Hematopoietic multipotent progenitor cell treated with erythropoietin and hydrocortisone succinate and interleukin-3 and kit ligand, for 17 days (in vitro differentiated cells): ENCODE data around the gene FARP2.

Source experiments
- DNase-seq: peaks from one replicate; pipeline ENCODE4 v3.0.0-alpha.2; 2015; ENCODE audit warnings: low spot score

Gene FARP2

GRCh38 chr2:241329669-241330615, 26.1 kb upstream of the FARP2 start:
- no peak for DNase-seq

DNA sequence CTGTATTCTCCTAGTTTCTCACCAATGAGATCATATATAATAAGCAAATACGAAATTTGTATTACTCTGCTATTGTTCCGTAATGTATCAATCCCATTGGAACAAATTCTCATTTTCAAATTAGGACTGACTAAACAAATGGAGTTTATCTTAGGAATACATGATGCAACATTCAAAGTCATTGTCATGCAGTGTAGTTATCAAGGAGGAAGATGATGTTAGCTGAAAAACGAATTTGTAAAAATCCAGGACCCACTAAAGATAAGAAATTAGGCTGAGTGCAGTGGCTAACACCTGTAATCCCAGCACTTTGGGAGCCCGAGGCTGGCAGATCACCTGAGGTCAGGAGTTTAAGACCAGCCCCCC, 25.5 kb upstream of the FARP2 start:
- DNase-seq = no peak

GRCh38 chr2:241334813-241335212, 21.3 kb upstream of the FARP2 start:
- no peak for DNase-seq

DNA sequence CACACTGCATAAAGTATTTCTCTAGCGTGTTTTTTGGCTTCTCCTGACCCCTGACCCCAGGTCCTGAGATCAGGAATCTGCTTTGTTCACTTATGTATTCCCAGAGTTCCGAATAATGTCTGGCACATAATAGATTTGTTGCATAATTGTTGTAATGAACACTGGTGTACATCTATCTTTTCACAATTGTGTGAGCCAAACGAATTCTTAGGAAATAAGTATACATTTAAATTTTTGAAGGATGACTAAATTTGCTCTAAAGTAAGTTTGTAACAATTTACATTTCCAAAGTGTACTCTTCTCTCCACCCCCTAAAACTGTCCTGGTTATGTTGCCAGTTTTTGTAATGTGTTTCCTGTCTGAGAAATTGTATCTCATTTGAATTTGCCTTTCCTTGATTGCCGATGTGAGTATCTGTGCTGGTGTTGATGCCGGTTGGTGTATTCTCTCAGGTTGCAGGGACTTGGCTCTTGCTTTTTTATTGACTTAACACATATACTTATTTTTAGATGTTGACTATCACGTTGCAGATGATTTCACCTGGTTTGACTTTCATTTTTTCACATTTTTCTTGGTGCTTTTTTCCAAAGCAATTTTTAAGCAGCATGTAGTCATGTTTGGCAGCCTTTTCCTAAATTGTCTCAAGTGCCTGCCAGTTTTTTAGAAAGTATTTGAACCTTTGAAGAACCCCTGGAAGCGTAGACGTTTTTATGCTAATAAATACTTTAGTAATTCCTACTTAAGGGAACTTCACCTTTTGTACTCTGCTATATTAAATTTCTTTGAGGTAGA, 16.1 kb upstream of the FARP2 start:
- no peak for DNase-seq

- DNase-seq = no peak
Observed at GRCh38 chr2:241340631-241341163, 15.4 kb upstream of the FARP2 start.

DNA sequence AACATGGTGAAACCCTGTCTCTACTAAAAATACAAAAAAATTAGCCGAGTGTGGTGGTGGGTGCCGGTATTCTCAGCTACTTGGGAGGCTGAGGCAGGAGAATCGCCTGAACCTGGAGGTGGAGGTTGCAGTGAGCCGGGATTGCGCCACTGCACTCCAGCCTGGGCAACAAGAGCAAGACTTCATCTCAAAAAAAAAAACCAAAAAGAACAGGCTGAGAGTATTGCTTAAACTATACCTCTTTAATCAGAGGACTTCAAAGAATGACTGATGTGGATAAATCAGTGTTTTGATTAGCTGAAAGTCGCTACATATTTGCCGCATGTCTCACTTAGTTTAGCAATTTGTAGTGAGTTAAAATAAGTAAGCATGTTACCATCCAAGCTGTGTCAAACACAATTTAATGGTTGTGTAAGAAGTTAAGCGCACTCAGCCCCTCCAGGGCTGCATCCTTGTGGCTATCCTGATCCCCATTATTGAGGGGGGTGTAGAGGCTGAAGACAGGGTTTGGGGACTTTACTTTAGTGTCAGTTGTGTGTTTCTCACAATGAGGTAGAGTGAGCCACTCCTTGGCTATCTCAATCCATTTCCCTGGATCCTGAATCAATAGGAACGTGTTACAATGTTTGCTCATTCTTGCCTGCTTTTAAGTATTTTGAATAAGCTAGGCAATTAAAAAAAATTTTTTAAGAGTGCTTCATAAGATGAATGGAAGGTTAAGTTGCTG, 11.0 kb upstream of the FARP2 start:
- no peak for DNase-seq

DNA sequence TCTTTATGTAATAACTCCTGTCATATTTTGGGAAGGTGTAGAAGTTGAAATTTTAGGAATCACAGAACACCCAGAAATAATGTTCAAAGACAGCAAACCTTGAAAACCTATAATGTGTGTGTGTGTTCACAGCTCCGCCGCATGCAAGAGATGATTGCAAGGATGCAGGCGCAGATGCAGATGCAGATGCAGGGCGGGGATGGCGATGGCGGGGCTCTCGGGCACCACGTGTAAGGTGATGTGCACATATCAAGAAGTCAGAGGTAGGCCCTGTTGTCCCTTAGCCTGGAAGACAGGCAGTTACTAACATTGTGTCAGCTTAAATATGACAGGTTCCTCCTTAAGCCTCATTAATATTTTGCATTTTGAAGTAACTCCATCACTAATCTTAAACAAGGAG, 6.1 kb upstream of the FARP2 start:
- DNase-seq = no peak

- no peak for DNase-seq
Observed at GRCh38 chr2:241350530-241350877, 5.6 kb upstream of the FARP2 start.

DNA sequence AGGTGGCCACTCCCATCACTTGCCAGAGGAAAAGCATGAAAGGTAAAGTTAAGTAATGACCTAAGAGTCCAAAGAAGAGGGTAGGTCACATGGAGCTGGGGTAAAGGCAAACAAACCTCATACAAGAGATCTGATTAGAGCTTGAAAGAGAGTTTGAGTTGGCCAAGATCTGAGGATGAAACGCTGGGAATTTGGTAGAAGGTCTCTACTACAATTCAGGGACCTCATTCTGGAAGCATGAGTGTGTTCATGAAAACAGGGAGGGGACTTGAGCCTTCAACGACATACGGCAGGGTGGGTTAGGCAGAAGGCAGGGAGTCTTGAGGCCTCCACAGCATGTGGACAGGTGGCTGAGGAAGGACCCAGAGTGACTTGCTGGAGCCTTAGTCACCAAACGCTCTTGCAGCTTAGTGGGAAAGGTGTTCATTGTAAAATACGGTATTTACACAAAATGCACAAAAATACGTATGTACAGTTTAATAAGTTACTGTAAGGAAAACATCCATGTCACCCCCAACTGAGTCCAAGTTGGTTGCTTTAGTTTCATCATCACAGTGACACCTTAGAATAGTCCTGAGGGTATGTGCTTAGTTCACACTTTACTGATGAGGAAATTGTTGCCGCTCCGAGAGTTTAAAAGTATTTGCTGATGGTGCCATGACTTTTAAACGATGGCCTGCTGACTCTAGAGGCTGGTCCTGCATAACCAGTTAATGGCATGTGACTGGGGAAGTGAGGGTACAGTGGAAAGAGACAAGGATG, 5.0 kb upstream of the FARP2 start:
- DNase-seq = no peak

GRCh38 chr2:241351640-241352031, 4.4 kb upstream of the FARP2 start:
- no peak for DNase-seq

DNA sequence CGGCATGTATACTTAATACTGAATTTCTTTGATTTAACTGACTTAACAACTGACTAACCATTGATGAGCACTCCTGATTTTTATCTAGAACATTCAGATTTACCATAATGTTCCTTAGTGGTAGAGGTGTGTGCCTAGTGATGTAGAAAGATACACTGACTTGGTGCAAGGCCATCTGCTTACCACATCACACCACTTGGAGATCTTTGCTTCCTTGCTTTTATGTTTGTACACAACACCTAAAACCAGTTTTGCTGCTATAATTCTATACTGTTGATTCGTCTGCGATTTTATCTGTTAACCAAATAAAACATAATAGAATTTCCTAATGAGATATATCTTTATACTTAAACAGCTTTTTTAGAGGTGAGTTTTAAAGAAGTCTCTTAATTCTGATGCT, 3.9 kb upstream of the FARP2 start:
- no peak for DNase-seq

DNA sequence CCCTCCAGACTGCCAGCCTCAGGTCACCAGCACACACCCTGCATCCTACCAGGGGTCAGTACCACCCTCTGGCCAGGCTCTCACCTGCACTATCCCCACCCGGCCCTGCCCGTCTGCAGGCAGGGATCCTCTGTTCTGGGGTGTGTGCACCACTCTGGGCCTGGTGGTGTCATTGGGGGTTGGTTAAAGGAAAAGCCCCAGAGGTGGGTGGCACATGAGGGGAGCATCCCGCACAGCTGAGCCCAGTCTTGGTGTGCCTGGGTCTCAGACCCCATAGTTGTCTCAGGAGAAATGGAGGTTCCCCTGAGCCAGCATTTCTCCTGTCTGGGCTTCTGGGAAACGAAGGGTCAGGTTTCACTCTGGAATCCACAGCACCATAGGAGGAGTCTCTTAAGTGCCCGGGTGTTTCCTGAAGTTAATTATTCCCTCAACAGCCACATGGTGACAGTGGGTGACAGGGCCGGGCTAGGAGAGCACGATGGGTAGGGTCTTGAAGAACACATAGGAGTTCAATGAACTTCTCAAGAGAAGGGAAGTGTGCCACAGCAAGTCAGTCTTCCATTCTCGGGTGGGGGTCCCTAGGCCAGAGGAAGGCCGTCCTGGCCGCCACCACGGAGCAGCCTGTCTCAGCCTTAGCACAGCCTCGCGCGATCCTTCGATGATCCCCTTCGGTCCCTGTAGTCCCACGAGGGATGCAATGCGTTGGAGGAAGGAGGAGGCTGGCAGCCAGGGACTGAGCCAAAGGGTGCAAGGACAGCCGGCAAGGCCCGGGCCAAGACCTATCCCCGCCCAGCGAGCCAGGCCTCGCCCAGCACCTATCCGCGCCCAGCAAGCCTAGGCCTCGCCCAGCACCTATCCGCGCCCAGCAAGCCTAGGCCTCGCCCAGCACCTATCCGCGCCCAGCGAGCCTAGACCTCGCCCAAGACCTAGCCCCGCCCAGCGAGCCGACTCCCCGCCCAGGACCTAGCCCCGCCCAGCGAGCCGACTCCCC, 1.1 kb upstream of the FARP2 start:
- peak; percentile 91 for DNase-seq

DNA sequence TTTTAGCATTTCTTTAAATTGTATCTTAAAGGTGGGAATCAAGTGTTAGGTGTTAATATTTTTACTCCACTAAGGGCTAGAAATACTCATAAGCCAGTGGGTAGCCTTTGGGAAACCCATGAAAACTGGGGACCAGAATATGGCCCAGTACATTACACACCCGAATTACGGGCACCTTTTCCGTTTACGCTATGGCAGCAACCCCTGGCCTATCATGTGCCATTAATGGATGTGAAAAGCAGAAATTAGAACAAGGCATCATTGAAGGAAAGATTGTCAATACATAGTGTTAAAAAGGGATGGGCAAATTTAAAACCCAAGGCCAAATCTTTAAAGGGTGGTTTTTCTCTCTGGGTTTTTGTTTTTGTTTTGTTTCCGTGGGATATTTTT, 781 bp downstream of the FARP2 start:
- no peak for DNase-seq

DNA sequence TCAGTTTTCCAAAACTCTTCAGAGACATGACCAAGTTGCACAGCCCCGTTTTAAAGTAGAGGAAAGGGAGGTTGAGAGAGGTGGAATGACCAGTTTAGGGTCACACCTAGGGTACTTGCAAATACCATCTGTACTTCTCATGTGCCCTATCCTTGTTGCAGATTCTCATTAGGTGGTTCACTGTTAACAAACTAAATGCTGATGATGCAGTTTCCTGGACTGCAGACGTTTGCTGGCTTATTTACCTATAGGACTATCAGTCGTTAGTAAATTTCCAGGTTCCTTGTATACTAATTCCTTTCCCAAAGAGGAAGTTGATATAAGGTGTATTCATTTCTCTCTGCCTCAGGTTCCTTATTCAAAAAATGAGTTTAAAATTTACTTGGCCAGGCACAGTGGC, 1.4 kb downstream of the FARP2 start:
- DNase-seq = peak; percentile 18

DNA sequence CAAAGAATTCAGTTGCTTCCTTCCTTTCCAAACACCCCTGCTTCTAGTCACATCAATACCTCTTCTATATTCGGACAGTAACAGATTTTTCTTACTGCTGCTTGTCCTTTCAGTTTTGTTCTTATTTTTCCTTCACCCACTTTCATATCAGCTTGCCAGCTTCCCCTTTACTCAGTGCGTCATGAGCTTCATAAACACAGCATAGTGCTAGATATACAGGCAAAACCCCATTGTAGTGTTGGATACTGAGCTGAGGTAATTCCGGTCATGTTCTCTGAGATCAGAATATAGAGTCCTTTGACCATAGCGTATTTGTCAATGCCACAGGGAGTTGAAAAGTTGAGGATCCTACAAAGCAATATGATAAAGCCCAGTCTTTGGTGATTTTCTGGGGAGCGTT, 2.4 kb downstream of the FARP2 start:
- no peak for DNase-seq

- no peak for DNase-seq
Observed at GRCh38 chr2:241359481-241360045, 3.5 kb downstream of the FARP2 start.

DNA sequence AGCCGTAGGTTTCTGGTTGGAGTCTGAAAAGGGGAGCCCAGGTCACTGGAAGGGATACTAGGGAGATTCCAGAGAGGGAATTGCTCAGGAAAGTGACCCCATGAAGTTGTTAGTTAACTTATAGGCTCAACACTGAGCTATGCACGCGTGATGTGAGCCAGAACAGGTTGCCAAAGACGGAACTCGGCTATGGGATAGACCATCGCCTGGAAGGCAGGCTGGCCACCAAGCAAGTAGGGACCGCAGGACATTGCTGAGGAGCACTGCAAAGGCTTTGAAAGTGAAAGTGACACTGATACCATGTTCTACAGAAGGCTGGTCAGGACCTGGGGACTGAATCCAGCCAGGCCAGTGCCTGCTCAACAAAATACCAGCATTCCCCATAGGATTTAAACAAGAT, 7.3 kb downstream of the FARP2 start:
- DNase-seq = no peak

DNA sequence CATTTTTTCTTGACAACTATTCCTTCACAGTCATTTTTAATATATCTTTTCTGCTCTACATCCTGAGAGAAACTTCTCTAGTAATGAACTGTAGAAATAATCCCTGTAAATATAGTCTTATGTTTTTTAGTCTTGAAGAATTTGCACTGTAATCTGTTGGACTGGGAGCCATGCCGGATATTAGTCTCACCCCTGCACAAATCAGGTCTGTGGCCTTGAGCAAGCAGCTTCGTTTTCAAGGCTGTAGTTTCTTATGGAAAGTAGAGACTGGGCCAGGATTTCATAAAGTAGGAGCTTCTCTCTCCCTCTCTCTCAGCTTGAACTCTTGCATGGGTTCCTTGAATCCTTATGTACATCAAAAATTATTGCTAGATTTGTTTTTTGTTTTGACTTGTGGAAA, 8.7 kb downstream of the FARP2 start:
- no peak for DNase-seq

DNA sequence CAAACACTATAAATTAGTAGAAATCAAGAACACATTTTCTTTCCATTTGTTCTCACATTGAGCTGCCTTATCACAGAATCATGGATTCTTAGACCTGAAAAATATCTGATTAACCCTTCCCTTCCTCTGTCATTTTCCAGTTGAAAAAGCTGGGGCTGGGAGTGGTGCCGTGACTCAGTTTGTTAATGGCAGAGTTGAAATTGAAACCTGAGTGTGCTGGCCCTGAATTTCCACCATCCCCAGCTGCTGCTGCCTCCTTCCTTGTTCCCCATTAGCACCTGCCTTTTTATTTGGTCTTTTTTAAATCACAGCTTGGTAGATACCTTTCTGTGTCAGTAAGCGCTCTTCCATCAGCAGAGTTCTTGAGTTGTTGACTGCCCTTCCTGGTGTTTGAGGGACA, 10.6 kb downstream of the FARP2 start:
- no peak for DNase-seq

DNA sequence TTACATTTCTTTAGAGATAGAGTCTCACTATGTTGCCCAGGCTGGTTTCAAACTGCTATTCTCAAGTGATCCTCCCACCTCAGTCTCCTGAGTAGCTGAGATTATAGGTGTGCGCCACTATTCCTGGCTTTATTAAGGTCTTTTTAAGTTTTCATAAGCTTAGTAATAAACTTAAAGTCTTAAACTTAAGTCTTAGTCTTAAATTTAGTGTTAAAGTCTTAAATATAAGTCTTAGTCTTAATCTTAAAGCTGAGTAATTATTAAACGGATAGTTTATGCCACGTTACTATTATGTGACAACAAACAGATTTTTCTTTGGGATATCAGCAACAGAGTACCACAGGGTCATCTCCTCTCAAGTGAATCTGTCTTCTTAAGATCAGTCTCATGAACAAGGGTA, 12.6 kb downstream of the FARP2 start:
- no peak for DNase-seq
